Measurements from ENCODE around the gene ATF7IP2.

ATF7IP2 gene

GRCh38 chr16:10529895-10530669 lies 144.2 kb downstream of the ATF7IP2 start:
- WGBS, result 92% methylated on average over 1 of the region's 1 CpG

GRCh38 chr16:10530685-10531084 lies 144.8 kb downstream of the ATF7IP2 start:
- H3K9ac ChIP-seq (ENCODE audit: low read depth, low read length), result no peak overlapping the region
- no peaks in the 10 kb centered on the region for H3K27me3 ChIP-seq (ENCODE audit: insufficient read depth, low read length)
- H3K4me1 ChIP-seq (ENCODE audit: insufficient read depth, low read length), result no peaks in the 10 kb centered on the region
- H3K27ac ChIP-seq (ENCODE audit: low read depth, low read length), result no peak overlapping the region
- no peaks in the 10 kb centered on the region for H3K9me3 ChIP-seq (ENCODE audit: insufficient read depth, low read depth, low read length)
- no peak overlapping the region for H3K4me3 ChIP-seq (ENCODE audit: low read length)
- WGBS, result 94% methylated on average over 14 of the region's 14 CpGs
- H3K36me3 ChIP-seq (ENCODE audit: insufficient read depth, low read length), result no peaks in the 10 kb centered on the region

More at GRCh38 chr16:10529895-10530669, 144.2 kb downstream of the ATF7IP2 start:
- H3K9me3 ChIP-seq (ENCODE audit: insufficient read depth, low read depth, low read length), result no peaks in the 10 kb centered on the region
- no peaks in the 10 kb centered on the region for H3K4me1 ChIP-seq (ENCODE audit: insufficient read depth, low read length)
- no peak overlapping the region for H3K4me3 ChIP-seq (ENCODE audit: low read length)
- H3K9ac ChIP-seq (ENCODE audit: low read depth, low read length), result no peak overlapping the region
- H3K27me3 ChIP-seq (ENCODE audit: insufficient read depth, low read length), result no peaks in the 10 kb centered on the region
- H3K36me3 ChIP-seq (ENCODE audit: insufficient read depth, low read length), result no peaks in the 10 kb centered on the region
- H3K27ac ChIP-seq (ENCODE audit: low read depth, low read length), result no peak overlapping the region

GRCh38 chr16:10531582-10531981 lies 145.7 kb downstream of the ATF7IP2 start:
- Histone ChIP-seq H3K9me3 (ENCODE audit: insufficient read depth, low read depth, low read length) (no peaks in the 10 kb centered on the region), H3K36me3 (ENCODE audit: insufficient read depth, low read length) (no peaks in the 10 kb centered on the region), H3K4me3 (ENCODE audit: low read length) (no peak overlapping the region), H3K4me1 (ENCODE audit: insufficient read depth, low read length) (no peaks in the 10 kb centered on the region), H3K9ac (ENCODE audit: low read depth, low read length) (no peak overlapping the region), H3K27me3 (ENCODE audit: insufficient read depth, low read length) (no peaks in the 10 kb centered on the region), H3K27ac (ENCODE audit: low read depth, low read length) (no peak overlapping the region)
